ENCODE measurements around the gene PDE11A. TPM values are rescaled to one million over a fixed set of nuclear protein-coding genes. Genes with fewer than 3 reads are reported as not detected.

Gene PDE11A
- total and polyA plus RNA-seq, 2 of the 8 experiments (the other 6 are each of a cell fraction or from before 2014, with no cell fraction given) = 0.19 to 0.23 TPM

GRCh38 chr2:177905640-177906039 is 166.9 kb downstream of the PDE11A start:
- H3K23ac ChIP-seq (ENCODE audit: insufficient read length) = no peak overlapping the region
- no peak overlapping the region for H2BK15ac ChIP-seq (ENCODE audit: low read length)
- no peak overlapping the region for H2BK12ac ChIP-seq (ENCODE audit: low read depth, low read length)
- no peaks in the 10 kb centered on the region for H3K9me3 ChIP-seq (ENCODE audit: insufficient read depth in 2 of 2, low read depth in 1 of 2, low read length in 1 of 2)
- no peak overlapping the region for H2BK20ac ChIP-seq (ENCODE audit: low read length)
- no peak overlapping the region for H2BK5ac ChIP-seq (ENCODE audit: low read depth, low read length)
- H2AFZ ChIP-seq (ENCODE audit: low read length) = 0 out of 2 replicates have a peak overlapping the region, but pooled peaks have one; percentile 5
- H3K56ac ChIP-seq (replicated peaks; ENCODE audit: insufficient read length, low read depth, low read length) = no peak overlapping the region
- ChIA-PET CTCF (ENCODE audit: partially characterized antibody) (interaction anchor here (0.9 to 1.3 kb wide), 10 partner anchors 12 to 222 kb away, joined by 3 to 7 read pairs (median 3); no protein-coding TSS in a partner anchor), POLR2A (ENCODE audit: partially characterized antibody) (interaction anchor here (1.2 kb wide), 1 partner anchor 66 kb away, joined by 4 read pairs; no protein-coding TSS in a partner anchor)
- no peak overlapping the region for H4K5ac ChIP-seq (ENCODE audit: insufficient read length, low read depth, low read length)
- no peak overlapping the region for H3K4me2 ChIP-seq (ENCODE audit: insufficient read depth in 1 of 2, low read depth in 2 of 2, low read length in 2 of 2)
- H4K20me1 ChIP-seq (replicated peaks in 1 of 2; ENCODE audit: control insufficient read depth in 1 of 2, insufficient read depth in 2 of 2, low read length in 2 of 2) = no peaks in the 10 kb centered on the region
- H4K91ac ChIP-seq (replicated peaks; ENCODE audit: insufficient read length, low read length) = no peak overlapping the region
- H3K14ac ChIP-seq (ENCODE audit: insufficient read length) = no peak overlapping the region
- no peaks in the 10 kb centered on the region for H3K23me2 ChIP-seq (ENCODE audit: low read depth, low read length)
- H3K36me3 ChIP-seq (ENCODE audit: control insufficient read depth in 2 of 4, insufficient read depth in 4 of 4, low read length in 3 of 4) = no peaks in the 10 kb centered on the region
- DNase-seq (ENCODE audit: low read depth in 1 of 2, low spot score in 2 of 2) (no peak), FAIRE-seq (no peak)
- no peak overlapping the region for H2AK5ac ChIP-seq (ENCODE audit: low read depth, low read length)
- H3K27me3 ChIP-seq (replicated peaks in 1 of 4; ENCODE audit: control insufficient read depth in 3 of 4, extremely low read depth in 1 of 4, insufficient read depth in 3 of 4, low read length in 3 of 4) = no peaks in the 10 kb centered on the region; a peak in 1 of 7 replicates
- H3K79me2 ChIP-seq (ENCODE audit: control insufficient read depth in 1 of 2, insufficient read depth in 2 of 2, low read length in 2 of 2) = no peaks in the 10 kb centered on the region
- no peak overlapping the region for H3K4me3 ChIP-seq (ENCODE audit: extremely low read depth in 1 of 4, insufficient read depth in 2 of 4, low read depth in 3 of 4, low read length in 4 of 4)
- 81% methylated on average over 2 of the region's 2 CpGs; no CpG with 5 or more reads in 1 of the 2 experiments for WGBS, 2 experiments (ENCODE audit: extremely low coverage in 1 of 2, insufficient coverage in 1 of 2, insufficient read length in 1 of 2, insufficient replicate concordance in 2 of 2, low coverage in 1 of 2, low lambda C conversion rate in 2 of 2, missing lambda C conversion rate in 1 of 2)
- no peak overlapping the region for H3K18ac ChIP-seq (ENCODE audit: extremely low read depth, low read length)
- H3K4ac ChIP-seq (replicated peaks; ENCODE audit: insufficient read length, low read depth, low read length) = no peak overlapping the region
- no peak overlapping the region for H3K9ac ChIP-seq (replicated peaks in 1 of 4; ENCODE audit: extremely low read depth in 1 of 4, low read depth in 3 of 4, low read length in 3 of 4)
- no peaks in the 10 kb centered on the region for H3K79me1 ChIP-seq (ENCODE audit: low read depth, low read length)
- TF ChIP-seq ZNF274 (IDR thresholded peaks at IDR 0.05; ENCODE audit: borderline replicate concordance, extremely low read depth, low read length) (no peak), CHD1 (IDR thresholded peaks at IDR 0.05; ENCODE audit: low read depth, low read length) (no peak), CHD2 (IDR thresholded peaks at IDR 0.05; ENCODE audit: low read length) (no peak), TAF1 (IDR thresholded peaks at IDR 0.05; ENCODE audit: low read depth, low read length) (no peak), SIX5 (IDR thresholded peaks at IDR 0.05; ENCODE audit: low read depth, low read length) (no peak), KDM1A (IDR thresholded peaks at IDR 0.05; ENCODE audit: borderline replicate concordance, low read length) (no peak), CEBPB (IDR thresholded peaks at IDR 0.05; ENCODE audit: low read depth, low read length) (no peak), BCL11A (IDR thresholded peaks at IDR 0.05; ENCODE audit: low read depth in 2 of 2, low read length in 2 of 2) (no peak), FOSL1 (IDR thresholded peaks at IDR 0.05; ENCODE audit: insufficient read depth, low read depth, low read length) (no peak), CBX8 (IDR thresholded peaks at IDR 0.05; ENCODE audit: borderline replicate concordance, low read depth, low read length) (no peak)
- no peaks in the 10 kb centered on the region for H3K4me1 ChIP-seq (replicated peaks in 1 of 4; ENCODE audit: control insufficient read depth in 3 of 4, insufficient read depth in 4 of 4, low read length in 3 of 4)
- no peak overlapping the region for H3K27ac ChIP-seq (ENCODE audit: low read depth, low read length)
- H4K8ac ChIP-seq (ENCODE audit: extremely low read depth, insufficient read depth, low read length) = no peak overlapping the region
- H2BK120ac ChIP-seq (replicated peaks; ENCODE audit: low read depth, low read length) = no peak overlapping the region

All from H1 (cell line).